Neural cell (in vitro differentiated cells): ENCODE measurements around the gene CADM1.

Source experiments
- EZH2 ChIP-seq: fragments of 200-600, 300-800 bp; shearing (Covaris generic), sonication (generic); IDR thresholded peaks from 2 replicates; pipeline ENCODE4 v1.6.1; 2014; ENCODE audit warnings: antibody characterized with exemption, low read length, borderline replicate concordance, mild to moderate bottlenecking; ENCODE audit not compliant: insufficient read depth, poor library complexity, severe bottlenecking
- POLR2AphosphoS5 ChIP-seq: IDR thresholded peaks from 2 replicates; pipeline ENCODE4 v1.6.1; 2012
- TF ChIP-seq, protein P1 (sequence below): fragments of 450-650 bp; IDR thresholded peaks from 2 replicates; pipeline ENCODE4 v1.5.1; 2014; ENCODE audit warnings: antibody characterized with exemption, mild to moderate bottlenecking, moderate library complexity; ENCODE audit not compliant: poor library complexity, severe bottlenecking

DNA sequence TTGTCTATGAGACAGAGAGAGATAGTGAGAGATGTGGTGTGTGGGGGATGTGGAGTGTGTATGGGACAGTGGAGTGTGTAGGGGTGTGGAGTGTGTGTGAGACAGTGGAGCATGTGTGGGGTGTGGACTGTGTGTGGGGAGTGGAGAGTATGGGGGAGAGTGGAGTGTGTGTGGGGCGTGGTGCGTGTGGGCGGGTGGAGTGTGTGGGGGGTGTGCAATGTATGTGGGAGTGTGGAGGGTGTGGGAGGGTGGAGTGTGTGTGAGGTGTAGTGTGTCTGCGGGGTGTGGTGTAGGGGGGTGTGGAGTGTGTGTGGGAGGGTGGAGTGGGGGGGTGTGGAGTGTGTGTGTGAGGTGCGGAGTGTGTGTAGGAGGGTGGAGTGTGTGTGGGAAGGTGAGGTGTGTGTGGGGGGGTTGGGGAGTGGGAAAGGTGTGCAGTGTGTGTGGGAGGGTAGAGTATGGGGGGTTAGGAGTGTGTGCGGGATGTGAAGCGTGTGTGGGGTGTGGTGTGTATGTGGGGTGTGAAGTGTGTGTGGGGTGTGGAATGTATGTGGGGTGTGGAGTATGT, 356.9 kb downstream of the CADM1 start:
- TF ChIP-seq, protein P1, sequence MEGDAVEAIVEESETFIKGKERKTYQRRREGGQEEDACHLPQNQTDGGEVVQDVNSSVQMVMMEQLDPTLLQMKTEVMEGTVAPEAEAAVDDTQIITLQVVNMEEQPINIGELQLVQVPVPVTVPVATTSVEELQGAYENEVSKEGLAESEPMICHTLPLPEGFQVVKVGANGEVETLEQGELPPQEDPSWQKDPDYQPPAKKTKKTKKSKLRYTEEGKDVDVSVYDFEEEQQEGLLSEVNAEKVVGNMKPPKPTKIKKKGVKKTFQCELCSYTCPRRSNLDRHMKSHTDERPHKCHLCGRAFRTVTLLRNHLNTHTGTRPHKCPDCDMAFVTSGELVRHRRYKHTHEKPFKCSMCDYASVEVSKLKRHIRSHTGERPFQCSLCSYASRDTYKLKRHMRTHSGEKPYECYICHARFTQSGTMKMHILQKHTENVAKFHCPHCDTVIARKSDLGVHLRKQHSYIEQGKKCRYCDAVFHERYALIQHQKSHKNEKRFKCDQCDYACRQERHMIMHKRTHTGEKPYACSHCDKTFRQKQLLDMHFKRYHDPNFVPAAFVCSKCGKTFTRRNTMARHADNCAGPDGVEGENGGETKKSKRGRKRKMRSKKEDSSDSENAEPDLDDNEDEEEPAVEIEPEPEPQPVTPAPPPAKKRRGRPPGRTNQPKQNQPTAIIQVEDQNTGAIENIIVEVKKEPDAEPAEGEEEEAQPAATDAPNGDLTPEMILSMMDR, result no peak
- TF ChIP-seq EZH2 (no peak), POLR2AphosphoS5 (no peak)
